HG02588 (cell line): ENCODE data around the gene NDUFA13.
"Not testable (repeated sequence)": the region's sequence is repeated elsewhere in the genome, so short reads cannot be mapped to it uniquely, and the experiment has no call there.

Experiments
- ATAC-seq: cut with Tn5 transposase; IDR thresholded peaks from one replicate; pipeline ENCODE4 v1.9.1; 2021; ENCODE audit warnings: mild to moderate bottlenecking, moderate library complexity; ENCODE audit not compliant: unreplicated experiment

NDUFA13 gene

DNA sequence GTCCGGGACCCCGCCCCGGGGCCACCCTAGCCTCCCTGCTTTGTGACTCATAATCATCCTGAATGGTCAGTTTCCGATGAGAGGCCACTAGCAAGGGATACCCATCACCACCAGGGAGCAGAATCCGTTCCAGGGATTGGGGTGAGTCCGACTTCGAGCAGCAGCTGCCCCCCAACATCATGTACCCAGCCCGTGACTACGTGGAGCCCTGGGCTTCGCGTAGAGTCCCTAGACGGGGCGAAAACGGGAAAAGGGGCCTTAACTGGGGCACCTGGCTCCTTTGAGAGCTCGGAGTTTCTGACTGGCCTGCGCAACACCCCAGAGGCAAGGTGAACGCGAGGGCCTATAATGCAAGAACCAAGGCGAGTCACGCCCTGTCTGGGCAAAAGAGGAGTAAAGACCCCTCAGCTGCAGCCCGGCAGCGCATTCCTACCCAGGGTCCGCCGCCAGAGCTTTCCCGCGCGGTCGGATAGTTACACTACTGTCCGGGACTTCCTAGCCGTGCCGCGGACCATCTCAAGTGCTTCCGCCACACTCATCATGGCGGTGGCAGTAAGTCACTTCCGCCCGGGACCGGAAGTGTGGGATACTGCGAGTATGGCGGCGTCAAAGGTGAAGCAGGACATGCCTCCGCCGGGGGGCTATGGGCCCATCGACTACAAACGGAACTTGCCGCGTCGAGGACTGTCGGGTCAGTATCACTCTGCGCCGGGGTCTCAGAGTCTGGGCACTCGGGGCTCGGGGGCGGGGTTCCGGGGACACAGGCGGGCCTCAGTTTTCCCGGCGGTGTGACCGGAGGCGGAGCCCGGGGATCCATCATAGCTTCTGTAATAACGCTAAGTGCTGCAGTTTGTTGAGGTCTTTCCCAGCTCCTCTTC, at the start of gene NDUFA13:
Gene NDUFA13 (plus strand): TSS at position 584 of the 878 bp plus-strand sequence. CDS start 14 bp downstream, at position 598.
- peak; percentile 87 for ATAC-seq

DNA sequence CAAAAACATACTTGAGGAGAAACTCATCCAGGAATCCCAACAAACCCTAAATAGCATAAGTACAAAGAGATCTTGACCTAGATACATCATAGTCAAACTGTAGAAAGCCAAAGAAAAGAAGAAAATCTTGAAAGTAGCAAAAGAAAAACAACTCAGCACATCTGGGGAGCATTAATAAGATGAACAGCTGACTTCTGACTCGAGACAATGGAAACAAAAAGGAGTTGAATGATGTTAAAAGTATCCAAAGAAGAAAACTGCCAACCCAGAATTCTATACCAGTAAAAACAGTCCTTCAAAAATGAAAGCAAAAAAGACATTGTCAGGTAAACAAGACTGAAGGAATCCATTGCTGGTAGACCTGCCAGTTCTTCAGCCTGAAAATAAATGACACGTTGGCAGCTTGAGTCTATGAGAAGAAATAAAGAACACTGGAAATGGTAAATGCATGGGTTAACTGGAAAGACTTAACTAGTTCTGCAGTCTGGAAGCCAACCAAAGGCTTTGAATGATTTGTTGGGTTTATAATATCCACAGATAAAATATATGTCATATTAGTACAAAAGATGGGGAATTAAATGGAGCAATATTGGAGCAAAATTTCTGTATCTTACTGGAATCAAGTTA, 47.5 kb upstream of the NDUFA13 start:
- ATAC-seq = no peak

DNA sequence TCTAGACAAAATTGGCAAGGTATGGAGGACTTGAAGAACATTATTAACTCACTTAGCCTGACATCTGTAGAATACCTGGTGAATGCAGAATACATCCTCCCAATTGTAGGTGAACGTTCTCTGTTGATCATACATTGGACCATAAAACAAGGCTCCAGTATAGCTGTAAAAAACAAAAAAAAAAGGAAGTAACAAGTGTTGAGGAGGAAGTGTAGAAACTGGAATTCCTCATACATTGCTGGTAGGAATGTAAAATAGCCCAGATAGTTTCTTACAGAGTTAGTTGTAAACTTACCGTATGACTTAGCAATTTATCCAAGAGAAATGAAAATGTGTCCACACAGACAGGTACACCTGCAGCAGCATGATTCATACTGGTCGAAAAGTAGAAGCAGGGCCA, 45.4 kb upstream of the NDUFA13 start:
- ATAC-seq = no peak

DNA sequence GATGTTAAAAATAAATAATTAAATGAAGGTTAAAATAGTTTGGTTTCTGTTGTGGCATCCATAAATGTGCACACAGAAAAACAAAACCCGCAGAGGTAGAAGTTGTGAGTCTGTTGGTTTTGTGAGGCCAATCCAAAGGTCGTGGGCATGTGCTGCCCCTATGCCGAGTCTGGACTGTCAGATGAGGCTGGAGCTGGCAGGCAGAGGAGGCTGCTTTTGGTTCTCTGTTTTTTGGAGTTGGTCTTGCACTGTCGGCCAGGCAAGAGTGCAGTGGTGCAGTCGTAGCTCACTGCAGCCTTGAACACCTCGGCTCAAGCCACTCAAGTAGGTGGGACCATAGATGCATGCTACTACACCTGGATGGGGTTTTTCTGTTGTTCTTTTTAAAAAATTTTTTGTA, 44.3 kb upstream of the NDUFA13 start:
- ATAC-seq = no peak

DNA sequence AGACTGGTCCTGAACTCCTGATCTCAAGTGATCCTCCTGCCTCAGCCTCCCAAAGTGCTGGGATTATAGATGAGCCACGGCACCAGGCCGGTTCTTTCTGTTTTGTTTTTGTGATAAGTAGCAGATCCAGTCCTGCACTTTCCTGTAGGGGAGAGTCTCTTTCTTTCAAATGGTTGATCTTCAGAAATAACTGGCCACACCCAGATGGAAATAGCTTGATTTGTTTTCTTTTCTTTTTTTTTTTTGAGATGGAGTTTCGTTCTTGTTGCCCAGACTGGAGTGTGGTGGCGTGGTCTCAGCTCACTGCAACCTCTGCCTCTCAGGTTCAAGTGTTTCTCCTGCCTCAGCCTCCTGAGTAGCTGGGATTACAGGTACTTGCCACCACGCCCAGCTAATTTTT, 43.9 kb upstream of the NDUFA13 start:
- ATAC-seq = not testable (repeated sequence)

DNA sequence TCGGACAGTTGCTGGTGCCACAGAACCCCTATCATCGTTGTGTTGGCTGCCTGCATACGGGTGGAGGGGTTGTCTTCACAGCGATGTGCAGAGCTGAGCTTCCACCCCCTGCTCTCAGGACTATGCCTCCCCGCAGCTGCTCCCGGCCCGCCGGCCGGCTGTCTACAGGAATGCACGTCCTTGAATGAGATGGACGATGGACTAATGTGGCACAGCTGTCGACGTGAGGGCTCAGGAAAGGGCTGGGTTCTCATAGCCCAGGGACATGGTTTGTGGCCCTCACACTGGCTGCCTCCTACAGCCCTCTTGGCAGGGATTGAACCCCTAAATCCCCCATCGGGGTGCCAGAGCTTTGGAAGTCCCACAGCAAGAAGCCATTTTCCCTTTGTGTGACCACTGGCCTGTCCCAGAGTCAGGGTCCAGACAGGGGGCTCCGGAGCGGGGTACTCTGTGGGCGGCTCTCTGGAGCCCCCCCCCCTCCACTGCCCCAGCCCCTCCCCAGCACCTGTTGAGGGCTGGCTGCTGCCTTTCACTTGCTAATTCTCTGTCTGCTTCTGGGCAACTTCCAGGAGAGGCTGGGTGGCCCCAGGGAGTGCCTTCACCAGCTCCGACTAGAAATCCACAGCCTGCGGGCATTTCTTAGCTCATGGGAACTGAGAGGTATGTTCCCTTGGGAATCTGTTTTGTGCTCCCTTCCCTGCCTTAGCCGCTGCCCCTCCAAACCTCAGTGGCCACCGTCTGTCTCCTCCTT, 40.8 kb upstream of the NDUFA13 start:
- ATAC-seq = no peak

DNA sequence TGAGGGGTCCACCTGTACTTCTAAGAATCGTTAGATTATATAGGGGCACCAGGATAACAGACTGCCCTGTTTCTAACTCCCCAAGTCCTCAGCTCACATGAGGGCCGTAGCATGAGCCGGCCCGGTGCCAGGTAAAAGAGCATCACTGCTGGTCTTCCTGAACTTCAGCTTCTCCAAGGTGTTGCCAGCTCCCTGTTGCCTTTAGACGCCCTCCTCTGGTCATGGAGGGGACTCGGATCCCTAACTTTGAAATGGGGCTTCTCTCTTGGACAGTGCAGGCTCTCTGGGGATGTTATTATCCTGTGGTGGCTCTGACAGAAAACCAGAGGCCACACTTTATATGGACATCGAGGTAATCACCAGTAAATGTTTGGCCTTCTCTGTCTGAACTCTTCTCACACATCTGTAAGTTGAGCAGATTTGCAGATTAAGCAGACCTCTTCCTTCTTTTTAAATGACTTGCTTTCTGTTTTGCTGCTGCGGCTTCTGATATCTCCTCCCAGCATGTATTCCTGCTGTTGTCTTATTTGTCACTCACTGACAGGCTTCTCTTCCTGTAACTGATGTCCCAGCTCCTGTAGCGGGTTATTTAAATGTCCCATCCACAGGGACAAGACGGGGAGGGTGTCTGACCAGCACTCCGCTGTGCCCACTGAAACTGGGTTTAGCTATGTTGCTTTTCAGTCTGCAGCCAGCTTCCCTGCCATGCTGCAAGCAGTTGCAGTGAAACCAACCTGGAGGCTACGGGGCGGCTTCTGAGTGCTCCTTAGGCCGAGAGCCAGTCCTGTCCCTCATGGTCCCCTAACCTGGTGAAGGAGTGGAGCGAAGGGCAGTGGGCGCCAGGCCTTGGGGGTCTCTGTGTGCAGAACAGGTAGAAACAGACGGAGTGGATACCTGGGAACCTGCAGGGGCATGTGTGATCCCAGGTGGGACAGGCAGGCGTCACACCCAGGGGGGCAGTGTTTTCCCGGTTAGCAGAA, 39.9 kb upstream of the NDUFA13 start:
- ATAC-seq = no peak

DNA sequence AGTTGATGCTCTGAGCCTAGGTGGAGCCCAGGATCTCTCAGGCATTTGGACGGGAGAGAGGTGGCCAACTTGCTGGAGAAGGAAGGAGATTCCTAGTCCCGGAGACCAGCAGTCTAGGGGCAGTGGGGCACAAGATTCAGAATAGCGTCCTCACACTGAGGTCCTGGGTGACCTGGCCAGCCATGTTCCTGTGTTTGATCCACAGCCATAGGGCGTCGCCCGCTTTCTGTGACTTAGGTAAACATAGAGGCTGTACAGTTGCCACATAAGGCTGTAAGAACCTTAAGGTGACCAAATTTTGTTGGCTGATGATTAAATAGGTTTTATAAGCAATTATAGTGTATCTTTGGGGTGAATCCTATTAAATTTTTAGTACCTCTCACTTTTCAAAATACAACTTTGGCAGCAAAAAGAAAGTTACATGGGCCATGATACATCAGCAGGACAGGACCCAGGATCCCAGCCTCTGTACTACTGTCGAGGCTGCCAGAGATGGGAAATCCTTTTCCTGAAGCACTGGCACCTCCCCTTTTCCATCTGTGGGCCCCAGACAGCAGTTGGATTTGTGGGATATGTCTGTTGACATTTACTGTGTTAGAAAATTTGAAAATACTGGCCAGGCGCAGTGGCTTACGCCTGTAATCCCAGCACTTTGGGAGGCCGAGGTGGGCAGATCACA, 38.2 kb upstream of the NDUFA13 start:
- no peak for ATAC-seq

DNA sequence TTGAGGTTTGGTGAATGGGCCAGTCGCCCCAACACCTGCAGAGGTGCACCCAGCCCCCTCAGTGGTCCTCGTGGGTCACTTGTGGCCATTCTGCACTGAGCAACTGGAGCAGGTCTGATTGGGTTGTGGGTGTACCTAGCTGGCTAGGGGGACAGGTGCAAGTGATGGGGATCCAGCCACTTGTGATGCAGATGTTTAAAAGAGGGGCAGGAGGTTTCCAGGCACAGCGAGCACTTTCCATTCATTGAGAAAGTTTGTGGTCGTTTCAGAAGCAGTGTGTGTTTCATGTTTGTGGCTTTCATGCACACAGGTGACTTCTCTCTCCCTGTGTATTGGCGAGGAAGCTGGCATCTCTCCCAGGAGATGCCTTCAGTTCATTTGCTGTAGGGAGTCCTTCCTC, 35.3 kb upstream of the NDUFA13 start:
- no peak for ATAC-seq

DNA sequence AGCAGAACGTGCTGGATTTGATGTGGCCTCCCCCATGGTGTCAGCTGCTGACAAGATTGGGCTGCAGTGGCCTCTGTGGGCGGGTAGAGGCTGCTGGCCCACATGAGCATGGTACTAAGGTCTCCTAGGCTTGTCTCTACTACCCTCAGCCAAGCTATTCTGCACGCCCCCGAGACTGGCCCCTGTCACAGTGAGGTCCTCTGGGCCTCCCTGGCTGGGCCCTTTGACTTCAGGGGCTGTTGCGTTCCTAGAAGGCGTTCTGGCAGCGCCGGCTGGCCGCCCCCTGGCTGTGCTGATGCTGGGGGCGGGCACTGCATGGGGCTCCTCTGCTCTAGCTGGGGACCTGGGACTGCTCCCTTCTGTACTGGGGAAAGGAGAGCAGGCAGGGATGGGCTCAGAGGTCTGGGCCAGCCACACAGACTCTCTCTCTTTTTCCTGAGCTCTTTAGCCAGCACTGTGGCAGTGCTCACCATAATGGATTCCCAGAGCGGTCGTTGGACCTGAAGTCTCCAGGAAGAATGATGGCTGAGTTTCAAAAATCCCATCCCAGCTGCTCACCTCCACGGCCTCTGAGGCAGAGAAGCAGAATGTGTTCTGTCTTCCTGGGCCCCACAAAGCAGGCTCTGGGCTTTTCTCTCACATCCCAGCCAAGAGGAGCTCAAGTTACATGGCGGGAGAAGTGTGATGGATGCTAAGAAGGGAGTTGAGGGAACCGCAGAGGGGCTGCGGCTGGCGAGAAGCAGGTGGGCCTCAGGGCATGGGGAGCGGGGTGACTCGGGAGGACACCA, 33.0 kb upstream of the NDUFA13 start:
- ATAC-seq = no peak

DNA sequence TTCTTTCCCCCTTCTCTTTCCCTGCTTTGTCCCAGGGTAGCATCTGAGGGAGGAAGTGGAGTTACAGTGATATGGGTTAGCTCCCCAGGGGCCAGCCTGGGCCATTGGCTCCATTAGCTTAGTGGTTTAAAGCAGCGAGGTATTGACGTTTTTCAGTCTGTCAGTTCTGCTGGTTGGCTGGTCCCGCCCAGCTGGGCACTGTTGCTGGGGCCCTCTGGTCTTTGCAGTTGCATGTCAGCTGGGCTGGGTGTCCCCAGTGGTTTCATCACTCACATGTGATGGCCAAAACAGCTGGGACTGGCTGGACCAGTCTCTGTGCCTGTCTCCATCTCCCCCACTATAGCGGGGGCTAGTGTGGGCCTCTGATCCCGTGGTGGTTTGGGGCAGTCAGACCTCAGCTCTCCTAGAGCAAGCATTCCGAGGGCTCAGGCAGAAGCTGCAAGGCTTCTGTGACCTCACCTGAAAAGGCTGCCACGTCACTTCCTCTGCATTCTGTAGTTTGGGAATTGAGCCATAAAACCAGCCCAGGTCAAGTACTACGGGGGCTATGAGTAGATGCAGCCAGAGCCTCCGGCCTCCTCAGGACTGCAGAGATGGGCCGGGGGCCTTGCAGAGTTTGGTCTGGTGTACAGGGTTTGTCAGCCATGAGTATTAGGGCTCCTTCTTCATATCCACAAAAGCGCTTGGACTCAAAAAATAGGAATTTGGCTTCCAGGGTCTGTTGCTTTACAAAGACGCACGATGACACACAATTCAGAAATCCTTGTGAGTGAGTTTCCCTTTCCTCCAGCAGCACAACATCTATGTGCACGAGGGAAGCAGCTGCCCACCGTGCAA, 30.6 kb upstream of the NDUFA13 start:
- ATAC-seq = no peak

DNA sequence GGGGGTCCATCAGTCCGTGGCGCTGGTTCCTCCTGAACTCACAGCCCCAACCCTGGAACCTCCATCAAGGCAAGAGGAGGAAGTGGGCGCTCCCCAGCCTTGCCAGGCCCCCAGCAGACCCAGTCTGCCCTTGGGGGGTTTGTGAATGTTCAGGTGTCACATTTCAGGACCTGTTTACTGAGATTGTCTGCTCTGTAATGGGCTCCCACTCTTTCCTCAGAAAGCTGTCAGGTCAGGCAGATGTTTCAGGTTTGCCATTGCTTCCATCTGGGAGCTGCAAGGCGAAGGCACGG, 30.1 kb upstream of the NDUFA13 start:
- no peak for ATAC-seq

DNA sequence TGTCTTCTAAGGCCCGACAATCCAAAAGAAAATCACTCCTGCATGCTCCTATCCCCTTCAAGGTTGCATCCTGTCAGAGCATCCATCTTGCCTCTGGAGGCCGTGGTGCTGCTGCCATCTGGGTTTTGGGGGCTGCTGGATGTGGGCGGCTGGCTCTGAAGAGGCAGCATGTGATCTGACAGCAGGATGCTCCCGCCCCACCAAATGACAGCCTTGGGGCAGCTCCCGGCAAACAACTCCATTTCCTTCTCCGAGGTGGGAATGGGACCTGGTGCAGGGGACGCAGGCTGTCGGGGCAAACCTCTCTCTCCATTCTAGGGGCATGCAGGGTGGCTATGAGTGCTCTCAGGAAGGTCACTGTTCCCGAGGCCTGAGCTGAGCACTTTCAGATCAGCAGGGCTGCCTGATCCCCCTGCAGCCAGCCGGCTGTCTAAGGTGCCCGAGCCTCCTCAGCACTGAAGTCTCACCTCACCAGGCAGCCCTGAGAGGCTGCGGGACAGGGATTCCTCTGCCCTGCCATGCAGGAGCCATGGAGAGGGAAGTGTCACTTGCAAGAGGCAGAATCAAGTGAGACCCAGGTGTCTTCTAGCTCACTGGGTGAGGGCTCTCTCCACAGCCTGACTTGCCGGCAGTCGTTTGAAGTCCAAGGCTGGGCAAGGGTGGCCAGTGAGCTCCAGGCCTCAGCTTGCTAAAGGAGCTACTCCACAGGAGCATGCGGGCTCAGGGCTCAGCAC, 29.5 kb upstream of the NDUFA13 start:
- ATAC-seq = no peak

DNA sequence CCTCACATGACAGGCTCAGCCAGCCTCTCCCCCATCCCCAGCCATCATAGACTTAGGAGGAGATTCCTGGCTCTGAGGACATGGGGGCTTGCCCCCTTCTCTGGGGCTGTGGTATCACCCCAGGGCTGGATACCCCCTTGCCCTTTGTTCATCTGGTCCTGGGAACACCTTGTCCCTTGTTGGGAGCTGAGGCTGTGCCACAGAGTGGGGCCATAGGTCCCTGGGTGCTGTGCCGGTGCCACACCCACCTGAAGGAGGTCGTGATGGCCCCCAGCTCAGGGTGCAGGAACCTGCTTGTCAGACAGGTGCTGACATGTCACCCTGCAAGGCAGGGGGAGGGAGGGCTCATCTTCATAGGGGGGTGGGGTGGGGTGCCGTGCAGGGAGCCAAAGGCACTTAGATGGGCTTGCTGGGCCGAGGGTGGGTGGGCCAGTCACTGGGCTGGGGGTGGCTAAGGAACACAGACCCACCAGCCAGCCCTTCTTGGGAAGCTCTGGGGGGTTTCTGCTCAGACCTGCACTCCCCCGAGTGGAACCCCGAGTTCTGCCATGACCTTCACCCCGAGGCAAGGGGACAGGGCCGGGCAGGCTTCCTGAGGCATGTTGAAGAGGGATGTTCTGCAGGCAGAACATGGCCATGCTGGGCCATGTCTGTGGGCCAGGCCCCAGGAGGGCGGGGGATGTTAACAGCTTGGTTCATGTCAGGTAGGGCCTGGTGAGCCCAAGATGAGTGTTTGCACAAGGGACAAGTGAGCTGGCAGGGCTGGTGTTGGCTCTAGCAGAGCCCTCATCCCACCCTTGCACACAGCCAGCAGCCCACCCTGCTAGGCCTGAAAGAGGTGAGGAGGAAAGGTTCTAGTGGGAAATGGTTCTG, 28.7 kb upstream of the NDUFA13 start:
- no peak for ATAC-seq

DNA sequence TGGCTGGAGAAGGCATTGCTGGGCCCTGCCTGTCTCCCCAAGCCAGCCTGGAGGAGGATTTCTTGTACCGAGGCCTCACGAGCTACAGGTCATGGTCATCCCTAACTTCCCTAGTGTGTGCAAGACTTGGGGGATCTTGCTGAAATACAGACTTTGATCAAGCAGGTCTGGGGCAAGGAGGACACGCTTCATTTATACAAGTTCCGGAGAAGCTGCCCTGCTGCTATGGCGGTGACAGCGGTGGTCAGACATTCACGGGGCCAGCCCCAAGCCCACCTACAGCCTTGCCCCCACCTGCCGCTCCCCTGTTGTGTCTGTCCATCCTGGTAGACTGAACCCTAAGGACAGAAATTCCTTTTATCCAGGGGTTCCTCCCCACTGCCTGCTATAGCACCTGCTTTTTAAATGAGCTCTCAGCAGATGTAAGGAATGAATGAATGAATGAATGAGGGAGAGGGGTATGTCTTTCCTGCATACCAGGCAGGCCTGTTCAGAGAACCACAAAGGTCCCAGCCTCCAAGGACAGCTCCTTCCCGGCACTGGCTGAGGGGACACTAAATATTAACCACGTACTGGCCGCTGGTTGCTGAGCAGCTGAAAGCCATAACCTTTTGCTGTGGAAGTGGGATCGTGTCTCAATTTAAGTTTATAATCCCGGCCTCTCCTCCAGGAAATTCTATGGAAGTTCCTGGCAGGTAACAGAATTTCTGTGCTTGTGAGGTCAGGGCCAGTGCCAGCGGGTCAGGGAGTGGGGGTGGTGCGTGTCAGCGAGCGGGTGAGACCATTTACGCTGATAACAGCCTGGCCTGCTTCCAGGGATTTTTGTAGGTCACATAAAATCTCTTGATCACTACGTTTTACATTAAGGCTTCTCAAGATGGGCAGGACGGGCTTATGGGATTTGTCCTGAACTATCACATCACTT, 27.8 kb upstream of the NDUFA13 start:
- no peak for ATAC-seq
